NCI-H82 (cell line): ENCODE data around the gene ASIC3.

Source experiments
- DNase-seq: peaks from one replicate; lab custom pipeline; 2025; lab: John Stamatoyannopoulos, UW

ASIC3 gene

GRCh38 chr7:151056666-151057505 lies 8.6 kb downstream of the ASIC3 start:
- DNase-seq: peak; percentile 29

GRCh38 chr7:151057506-151057988 lies 9.2 kb downstream of the ASIC3 start, which contains the start of gene CDK5:
Gene CDK5, minus strand, starts transcription at chr7:151057897. Its CDS starts 49 bp downstream, at chr7:151057848.
- peak; percentile 76 for DNase-seq

DNA sequence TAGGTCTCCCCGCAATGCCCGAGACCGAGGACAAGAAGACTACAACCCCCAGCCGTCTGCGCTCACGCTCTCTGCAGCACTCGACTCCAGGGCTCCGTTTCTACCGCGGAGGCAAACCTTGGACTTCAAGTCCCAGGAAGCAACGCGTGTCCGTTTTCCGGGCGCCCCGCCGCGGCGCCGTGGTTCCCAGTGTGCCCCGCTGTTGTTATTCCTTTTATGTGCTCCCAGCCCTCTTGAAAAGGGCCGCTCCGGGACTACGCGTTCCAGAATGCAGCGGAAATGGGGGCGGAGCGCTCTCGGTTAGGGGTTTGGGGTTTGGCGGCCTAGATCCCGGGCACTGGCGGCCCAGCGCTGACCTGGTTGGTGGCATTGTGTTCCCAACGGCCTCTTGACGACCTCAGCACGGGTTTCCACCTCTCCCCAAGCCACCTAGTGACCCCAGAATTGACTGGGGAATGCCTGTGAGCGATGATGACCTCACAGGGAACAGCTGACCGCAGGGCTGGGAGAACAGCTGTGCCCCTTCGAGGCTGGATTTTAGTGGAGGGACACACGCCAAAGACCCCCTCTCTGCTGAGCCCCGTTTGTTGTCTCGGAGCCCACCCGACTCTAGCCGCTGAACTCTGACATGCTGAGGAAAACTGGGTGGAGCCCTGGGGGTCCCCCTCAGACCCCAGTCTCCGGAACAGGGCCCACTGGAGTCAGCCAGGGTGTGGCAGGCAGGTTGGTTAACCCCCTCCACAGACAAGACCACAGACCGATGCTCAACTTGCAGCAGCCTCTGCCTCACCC lies 9.9 kb downstream of the ASIC3 start:
- DNase-seq: peak; percentile 100

DNA sequence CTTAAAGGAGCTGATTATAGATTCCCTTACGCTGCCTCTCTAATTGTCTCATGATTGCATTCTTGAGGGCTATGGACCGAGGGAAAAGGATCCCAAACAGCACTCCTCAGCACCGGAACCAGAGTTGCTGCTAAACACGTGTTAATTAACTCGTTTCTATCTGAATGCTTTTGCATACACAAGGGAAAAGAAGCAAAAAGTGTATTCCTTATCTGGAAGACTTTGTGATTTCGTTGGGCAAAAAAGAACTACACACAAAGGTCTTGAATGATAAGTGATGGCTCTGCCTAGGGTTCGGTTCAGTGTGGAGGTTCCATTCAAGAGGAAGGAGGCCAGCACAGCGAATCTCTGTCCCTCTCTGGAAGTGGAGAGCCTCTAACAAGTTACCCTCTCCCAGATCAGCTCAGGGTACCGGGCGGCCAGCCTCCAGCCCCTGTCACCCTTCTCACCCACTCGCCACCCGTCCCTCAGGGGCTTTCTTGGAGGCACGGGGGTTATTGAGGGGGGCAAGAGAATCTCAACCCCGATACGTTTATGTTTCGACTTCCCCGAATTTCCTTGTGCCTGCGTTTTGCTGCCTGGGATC lies 10.5 kb downstream of the ASIC3 start:
- peak; percentile 56 for DNase-seq

GRCh38 chr7:151059367-151060112 lies 11.2 kb downstream of the ASIC3 start, which contains the start of gene SLC4A2:
Gene SLC4A2, plus strand, starts transcription at chr7:151059589. Its CDS starts 2,399 bp downstream, at chr7:151061988.
- peak; percentile 83 for DNase-seq

- peak; percentile 83 for DNase-seq
Observed at GRCh38 chr7:151060113-151060415, 11.7 kb downstream of the ASIC3 start.

- peak; percentile 75 for DNase-seq
Observed at GRCh38 chr7:151060416-151061212, 12.3 kb downstream of the ASIC3 start.

GRCh38 chr7:151061213-151062110 lies 13.1 kb downstream of the ASIC3 start:
- DNase-seq: peak; percentile 75

- no peak for DNase-seq
Observed at GRCh38 chr7:151062111-151062398, 13.7 kb downstream of the ASIC3 start.

DNA sequence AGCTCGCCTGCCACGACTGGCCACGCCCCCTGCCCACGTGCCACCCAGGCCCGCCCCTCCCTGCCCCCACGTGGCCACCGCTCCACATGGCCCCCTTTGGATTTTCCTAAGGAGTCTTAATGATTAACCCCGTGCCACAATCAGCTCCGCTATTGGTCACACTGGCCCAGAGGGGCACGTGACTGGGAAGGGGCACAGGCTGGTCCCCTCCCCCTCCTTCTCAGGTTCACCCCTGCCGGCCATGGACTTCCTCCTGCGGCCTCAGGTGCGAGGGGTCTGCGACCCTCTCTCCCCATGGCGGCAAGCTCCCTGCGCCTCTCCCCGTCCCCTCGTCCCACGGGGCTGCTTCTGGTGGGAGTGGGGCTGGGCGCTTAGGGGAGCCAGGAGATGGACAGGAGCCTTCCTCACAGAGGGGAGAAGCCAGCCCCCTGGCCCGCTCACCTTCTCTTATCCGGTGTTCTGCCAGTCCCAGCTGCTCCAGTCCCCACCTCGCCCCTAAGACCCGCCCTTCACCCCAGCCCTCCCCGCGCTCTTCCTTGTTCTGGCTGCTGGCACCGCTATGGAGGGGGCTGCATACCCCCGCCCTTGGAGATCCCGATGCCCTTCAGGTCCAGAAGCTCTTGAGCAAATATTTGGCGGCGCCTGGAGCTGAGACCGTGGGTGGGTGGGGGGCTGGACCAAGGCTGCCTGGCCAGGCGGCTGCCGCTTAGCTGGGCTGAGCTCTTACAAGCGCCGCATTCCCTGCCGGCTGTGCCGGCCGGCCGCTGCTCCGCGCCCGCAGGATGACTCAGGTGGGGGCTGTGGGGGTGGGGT lies 14.3 kb downstream of the ASIC3 start:
- DNase-seq: peak; percentile 99

GRCh38 chr7:151063212-151063561 lies 14.9 kb downstream of the ASIC3 start:
- DNase-seq: no peak

- no peak for DNase-seq
Observed at GRCh38 chr7:151064454-151064853, 16.1 kb downstream of the ASIC3 start.

DNA sequence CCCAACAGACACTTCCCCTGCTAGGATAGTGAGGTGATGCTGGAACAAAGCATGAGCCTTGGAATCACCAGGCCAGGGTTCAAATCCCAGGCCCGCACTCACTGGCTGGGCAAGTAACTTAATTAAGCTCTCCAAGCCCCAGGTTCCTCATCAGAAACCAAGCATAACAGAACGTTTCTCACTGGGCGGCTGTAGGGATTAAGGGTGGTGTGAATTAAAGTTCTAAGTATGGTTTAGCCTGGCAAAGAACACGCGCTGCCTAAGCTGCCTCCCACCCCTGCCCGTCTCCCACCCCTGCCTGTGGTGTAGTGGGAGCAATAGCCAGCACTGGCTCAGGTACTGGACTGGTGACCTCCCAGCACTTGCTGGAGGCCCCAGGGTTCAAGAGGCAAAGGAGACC lies 16.7 kb downstream of the ASIC3 start:
- no peak for DNase-seq

- DNase-seq: no peak
Observed at GRCh38 chr7:151065516-151065915, 17.2 kb downstream of the ASIC3 start.

- no peak for DNase-seq
Observed at GRCh38 chr7:151066273-151066974, 18.1 kb downstream of the ASIC3 start.

GRCh38 chr7:151068069-151068773 lies 19.9 kb downstream of the ASIC3 start:
- no peak for DNase-seq

DNA sequence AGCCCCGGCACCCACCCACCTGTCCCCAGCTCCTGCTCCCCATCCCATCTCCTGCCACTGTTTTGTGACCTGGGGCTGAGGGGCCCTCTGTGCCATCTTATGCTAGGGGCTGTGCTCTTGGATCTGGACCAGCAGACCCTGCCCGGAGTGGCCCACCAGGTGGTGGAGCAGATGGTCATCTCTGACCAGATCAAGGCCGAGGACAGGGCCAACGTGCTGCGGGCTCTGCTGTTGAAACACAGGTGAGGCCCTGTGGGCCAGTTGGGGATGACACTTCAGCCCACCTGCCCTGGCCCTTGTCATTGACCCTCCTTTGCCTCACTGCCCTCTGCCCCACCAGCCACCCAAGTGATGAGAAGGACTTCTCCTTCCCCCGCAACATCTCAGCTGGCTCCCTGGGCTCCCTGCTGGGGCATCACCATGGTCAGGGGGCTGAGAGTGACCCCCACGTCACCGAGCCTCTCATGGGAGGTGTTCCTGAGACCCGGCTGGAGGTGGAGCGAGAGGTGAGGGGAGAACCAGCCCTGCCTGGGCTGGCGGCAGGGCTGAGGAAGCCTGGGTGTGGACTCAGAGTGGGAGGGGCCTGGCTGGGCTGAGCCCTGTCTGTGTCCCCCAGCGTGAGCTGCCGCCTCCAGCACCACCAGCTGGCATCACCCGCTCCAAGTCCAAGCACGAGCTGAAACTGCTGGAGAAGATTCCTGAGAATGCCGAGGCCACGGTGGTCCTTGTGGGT lies 21.7 kb downstream of the ASIC3 start:
- no peak for DNase-seq
